ENCODE results near the gene POLR2B.
"Not testable (repeated sequence)": the region's sequence is repeated elsewhere in the genome, so short reads cannot be mapped to it uniquely, and the experiment has no call there.

POLR2B gene

DNA sequence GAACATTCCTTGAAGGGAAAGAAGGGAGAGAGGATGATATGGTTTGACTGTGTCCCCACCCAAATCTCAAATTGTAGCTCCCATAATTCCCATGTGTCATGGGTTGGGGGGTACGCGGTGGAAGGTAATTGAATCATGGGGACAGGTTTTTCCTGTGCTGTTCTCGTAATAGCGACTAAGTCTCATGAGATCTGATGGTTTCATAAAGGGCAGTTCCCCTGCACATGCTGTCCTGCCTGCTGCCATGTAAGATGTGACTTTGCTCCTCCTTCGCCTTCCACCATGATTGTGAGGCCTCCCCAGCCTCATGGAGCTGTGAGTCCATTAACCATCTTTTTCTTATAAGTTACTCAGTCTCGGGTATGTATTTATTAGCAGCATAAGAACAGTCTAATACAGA lies 68.3 kb downstream of the POLR2B start:
- not testable (repeated sequence) for H3K4me2 ChIP-seq (ENCODE audit: low read length, poor library complexity, severe bottlenecking); H3K79me1 ChIP-seq (replicated peaks; ENCODE audit: low read length, poor library complexity, severe bottlenecking); H3K9ac ChIP-seq (ENCODE audit: low read length); H4K8ac ChIP-seq (ENCODE audit: low read length); DNase-seq; H3K14ac ChIP-seq (ENCODE audit: low read length in 2 of 2); H2AFZ ChIP-seq (ENCODE audit: low read depth, low read length); H4K91ac ChIP-seq (ENCODE audit: low read length); H3K9me3 ChIP-seq (ENCODE audit: control insufficient read depth, low read length); H2BK15ac ChIP-seq (ENCODE audit: low read depth, poor library complexity, severe bottlenecking); H3K27me3 ChIP-seq (ENCODE audit: control insufficient read depth in 1 of 2, insufficient read depth in 1 of 2, low read length in 2 of 2); H2BK12ac ChIP-seq (ENCODE audit: low read length in 2 of 2); H2BK5ac ChIP-seq (ENCODE audit: low read depth, low read length, poor library complexity, severe bottlenecking); H3K4me3 ChIP-seq (ENCODE audit: insufficient read depth in 1 of 2, low read depth in 1 of 2, low read length in 2 of 2); H3K4ac ChIP-seq (ENCODE audit: low read depth in 1 of 2, low read length in 2 of 2); H3K23ac ChIP-seq (ENCODE audit: low read length in 2 of 2); H2BK120ac ChIP-seq (ENCODE audit: low read depth, low read length)
- Histone ChIP-seq H3K18ac (ENCODE audit: low read depth in 1 of 2, low read length in 2 of 2) (peak overlapping the region in 1 of 2 experiments; percentile 83), H3K27ac (ENCODE audit: low read length, poor library complexity, severe bottlenecking) (peak overlapping the region; percentile 11), H2AK5ac (ENCODE audit: low read length, severe bottlenecking) (peak overlapping the region; percentile 74), H3K4me1 (ENCODE audit: control insufficient read depth, insufficient read depth, low read depth, low read length) (peaks cover 17% of the 10 kb centered on the region), H3K36me3 (ENCODE audit: control insufficient read depth in 1 of 2, insufficient read depth in 2 of 2, low read depth in 1 of 2, low read length in 2 of 2) (peaks cover 0 to 26% of the 10 kb centered on the region in 2 experiments)
- WGBS, result 100% methylated on average over 3 of the region's 6 CpGs

DNA sequence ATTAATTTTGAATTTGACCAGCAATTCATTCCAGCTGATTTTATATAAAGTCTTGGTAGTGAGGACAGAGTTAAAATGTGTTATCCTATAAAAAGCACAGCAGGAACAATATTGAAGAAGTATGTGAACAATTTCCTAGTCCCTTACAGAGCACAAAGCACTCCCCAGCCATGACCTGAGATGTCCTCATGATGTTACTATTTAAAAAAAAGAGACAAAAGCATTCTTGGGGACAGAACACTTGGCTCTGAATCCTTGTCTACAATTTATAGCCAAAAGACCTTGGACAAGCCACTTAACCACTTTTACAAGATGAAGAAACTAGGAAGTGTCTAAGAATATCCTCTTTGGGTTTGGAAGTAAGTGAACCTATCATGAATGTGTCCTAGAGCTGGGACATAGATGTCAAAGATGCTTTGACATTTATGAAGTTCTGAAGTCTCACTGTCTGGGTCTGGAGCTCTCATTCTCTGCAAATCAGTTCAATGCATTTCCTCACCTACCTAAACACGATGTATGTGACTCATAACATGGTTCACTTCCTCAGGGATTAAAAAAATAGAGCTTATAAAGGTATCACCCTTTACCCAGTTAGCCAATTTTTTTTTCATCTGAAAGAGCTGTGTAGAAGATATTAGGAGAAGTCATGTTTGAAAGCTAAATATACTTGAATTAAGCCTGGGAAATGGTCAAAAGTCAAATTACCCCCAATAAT lies 70.1 kb downstream of the POLR2B start:
- Histone ChIP-seq H3K36me3 (ENCODE audit: control insufficient read depth in 1 of 2, insufficient read depth in 2 of 2, low read depth in 1 of 2, low read length in 2 of 2) (peaks cover 0 to 34% of the 10 kb centered on the region in 2 experiments), H4K8ac (ENCODE audit: low read length) (no peak overlapping the region), H3K27me3 (ENCODE audit: control insufficient read depth in 1 of 2, insufficient read depth in 1 of 2, low read length in 2 of 2) (no peaks in the 10 kb centered on the region), H2AK5ac (ENCODE audit: low read length, severe bottlenecking) (no peak overlapping the region), H3K4me3 (ENCODE audit: insufficient read depth in 1 of 2, low read depth in 1 of 2, low read length in 2 of 2) (no peak overlapping the region), H3K14ac (ENCODE audit: low read length in 2 of 2) (no peak overlapping the region), H3K18ac (ENCODE audit: low read depth in 1 of 2, low read length in 2 of 2) (no peak overlapping the region), H3K4me1 (ENCODE audit: control insufficient read depth, insufficient read depth, low read depth, low read length) (peaks cover 14% of the 10 kb centered on the region), H3K9me3 (ENCODE audit: control insufficient read depth, low read length) (no peaks in the 10 kb centered on the region), H3K4me2 (ENCODE audit: low read length, poor library complexity, severe bottlenecking) (no peak overlapping the region), H2BK120ac (ENCODE audit: low read depth, low read length) (no peak overlapping the region), H2AFZ (ENCODE audit: low read depth, low read length) (no peak overlapping the region), H2BK5ac (ENCODE audit: low read depth, low read length, poor library complexity, severe bottlenecking) (no peak overlapping the region), H2BK12ac (ENCODE audit: low read length in 2 of 2) (no peak overlapping the region), H3K4ac (ENCODE audit: low read depth in 1 of 2, low read length in 2 of 2) (no peak overlapping the region), H3K79me1 (replicated peaks; ENCODE audit: low read length, poor library complexity, severe bottlenecking) (no peaks in the 10 kb centered on the region), H2BK15ac (ENCODE audit: low read depth, poor library complexity, severe bottlenecking) (no peak overlapping the region), H3K27ac (ENCODE audit: low read length, poor library complexity, severe bottlenecking) (peak overlapping the region; percentile 67), H3K9ac (ENCODE audit: low read length) (no peak overlapping the region), H3K23ac (ENCODE audit: low read length in 2 of 2) (no peak overlapping the region), H4K91ac (ENCODE audit: low read length) (no peak overlapping the region)
- peak; percentile 25 for DNase-seq
- no CpG with 5 or more reads among the region's 1 CpG for WGBS

DNA sequence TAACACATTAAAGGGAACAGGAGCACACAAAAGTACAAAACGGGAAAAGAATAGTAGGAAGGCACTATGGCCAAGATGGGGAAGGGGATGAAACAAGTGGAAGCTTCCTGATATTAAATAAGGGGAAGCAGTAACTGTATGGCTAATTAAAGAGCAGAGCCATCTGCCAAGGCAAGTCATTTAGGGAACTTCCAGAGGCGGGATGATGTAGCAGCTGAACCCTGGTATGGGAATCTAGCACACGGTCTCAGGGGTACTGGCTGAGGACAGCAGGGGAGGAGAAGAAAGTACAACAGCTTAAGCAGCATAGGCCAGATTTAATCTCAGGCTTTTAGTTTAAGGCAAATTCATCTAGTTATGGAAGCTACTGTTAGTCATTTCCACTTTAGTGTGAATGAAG lies 72.4 kb downstream of the POLR2B start:
- 99% methylated on average over 3 of the region's 3 CpGs for WGBS
- H3K4me2 ChIP-seq (ENCODE audit: low read length, poor library complexity, severe bottlenecking), result no peak overlapping the region
- peaks cover 20% of the 10 kb centered on the region for H3K4me1 ChIP-seq (ENCODE audit: control insufficient read depth, insufficient read depth, low read depth, low read length)
- H3K36me3 ChIP-seq (ENCODE audit: control insufficient read depth in 1 of 2, insufficient read depth in 2 of 2, low read depth in 1 of 2, low read length in 2 of 2), result peaks cover 0 to 48% of the 10 kb centered on the region in 2 experiments
- no peaks in the 10 kb centered on the region for H3K9me3 ChIP-seq (ENCODE audit: control insufficient read depth, low read length)
- no peak overlapping the region for H3K4ac ChIP-seq (ENCODE audit: low read depth in 1 of 2, low read length in 2 of 2)
- H4K8ac ChIP-seq (ENCODE audit: low read length), result no peak overlapping the region
- peak overlapping the region; percentile 77 for H2AK5ac ChIP-seq (ENCODE audit: low read length, severe bottlenecking)
- no peak overlapping the region for H2AFZ ChIP-seq (ENCODE audit: low read depth, low read length)
- H3K14ac ChIP-seq (ENCODE audit: low read length in 2 of 2), result no peak overlapping the region
- H3K23ac ChIP-seq (ENCODE audit: low read length in 2 of 2), result no peak overlapping the region
- no peak overlapping the region for H4K91ac ChIP-seq (ENCODE audit: low read length)
- peak overlapping the region in 1 of 2 experiments; percentile 74 for H2BK12ac ChIP-seq (ENCODE audit: low read length in 2 of 2)
- no peak overlapping the region for H3K18ac ChIP-seq (ENCODE audit: low read depth in 1 of 2, low read length in 2 of 2)
- H2BK5ac ChIP-seq (ENCODE audit: low read depth, low read length, poor library complexity, severe bottlenecking), result no peak overlapping the region
- peak overlapping the region; percentile 72 for H3K27ac ChIP-seq (ENCODE audit: low read length, poor library complexity, severe bottlenecking)
- peaks cover 0 to 14% of the 10 kb centered on the region in 2 experiments for H3K27me3 ChIP-seq (ENCODE audit: control insufficient read depth in 1 of 2, insufficient read depth in 1 of 2, low read length in 2 of 2)
- peak; percentile 48 for DNase-seq
- no peak overlapping the region for H2BK15ac ChIP-seq (ENCODE audit: low read depth, poor library complexity, severe bottlenecking)
- H2BK120ac ChIP-seq (ENCODE audit: low read depth, low read length), result no peak overlapping the region
- H3K79me1 ChIP-seq (replicated peaks; ENCODE audit: low read length, poor library complexity, severe bottlenecking), result no peaks in the 10 kb centered on the region
- no peak overlapping the region for H3K9ac ChIP-seq (ENCODE audit: low read length)
- no peak overlapping the region for H3K4me3 ChIP-seq (ENCODE audit: insufficient read depth in 1 of 2, low read depth in 1 of 2, low read length in 2 of 2)

DNA sequence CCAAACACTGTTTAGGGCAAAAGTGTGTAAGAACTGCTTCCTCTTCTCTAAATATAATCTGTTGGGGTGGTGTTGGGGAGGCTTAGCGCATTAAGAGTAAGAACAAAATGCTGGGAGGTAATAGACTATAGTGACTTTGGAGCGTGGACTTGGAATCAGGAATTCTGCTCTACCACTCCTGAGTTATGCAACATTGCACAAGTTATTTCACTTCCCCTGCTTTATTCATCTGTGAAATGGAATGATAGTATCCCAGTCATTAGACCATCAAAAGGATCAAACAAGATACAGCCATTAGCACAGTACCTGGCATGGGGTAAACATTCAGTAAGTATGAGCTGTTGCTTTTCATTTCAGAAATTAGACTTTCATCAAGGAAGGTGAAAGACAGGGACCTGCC lies 72.8 kb downstream of the POLR2B start:
- H4K8ac ChIP-seq (ENCODE audit: low read length), result no peak overlapping the region

More for the DNA sequence above, 72.8 kb downstream of the POLR2B start:
- no peak overlapping the region for H2AFZ ChIP-seq (ENCODE audit: low read depth, low read length)
- peak overlapping the region; percentile 68 for H2AK5ac ChIP-seq (ENCODE audit: low read length, severe bottlenecking)
- no peaks in the 10 kb centered on the region for H3K9me3 ChIP-seq (ENCODE audit: control insufficient read depth, low read length)
- H2BK15ac ChIP-seq (ENCODE audit: low read depth, poor library complexity, severe bottlenecking), result no peak overlapping the region
- no peak overlapping the region for H3K4me2 ChIP-seq (ENCODE audit: low read length, poor library complexity, severe bottlenecking)
- H3K79me1 ChIP-seq (replicated peaks; ENCODE audit: low read length, poor library complexity, severe bottlenecking), result no peaks in the 10 kb centered on the region
- H4K91ac ChIP-seq (ENCODE audit: low read length), result no peak overlapping the region
- DNase-seq, result no peak
- H2BK120ac ChIP-seq (ENCODE audit: low read depth, low read length), result no peak overlapping the region
- H3K4ac ChIP-seq (ENCODE audit: low read depth in 1 of 2, low read length in 2 of 2), result no peak overlapping the region
- H3K4me1 ChIP-seq (ENCODE audit: control insufficient read depth, insufficient read depth, low read depth, low read length), result peaks cover 20% of the 10 kb centered on the region
- H3K27me3 ChIP-seq (ENCODE audit: control insufficient read depth in 1 of 2, insufficient read depth in 1 of 2, low read length in 2 of 2), result peaks cover 0 to 19% of the 10 kb centered on the region in 2 experiments
- H3K23ac ChIP-seq (ENCODE audit: low read length in 2 of 2), result peak overlapping the region in 1 of 2 experiments; percentile 9
- 100% methylated on average over 1 of the region's 2 CpGs for WGBS
- no peak overlapping the region for H2BK5ac ChIP-seq (ENCODE audit: low read depth, low read length, poor library complexity, severe bottlenecking)
- peak overlapping the region; percentile 72 for H3K27ac ChIP-seq (ENCODE audit: low read length, poor library complexity, severe bottlenecking)
- peak overlapping the region in 1 of 2 experiments; percentile 68 for H3K18ac ChIP-seq (ENCODE audit: low read depth in 1 of 2, low read length in 2 of 2)
- no peak overlapping the region for H3K14ac ChIP-seq (ENCODE audit: low read length in 2 of 2)
- no peak overlapping the region for H3K4me3 ChIP-seq (ENCODE audit: insufficient read depth in 1 of 2, low read depth in 1 of 2, low read length in 2 of 2)
- H3K9ac ChIP-seq (ENCODE audit: low read length), result no peak overlapping the region
- peaks cover 0 to 50% of the 10 kb centered on the region in 2 experiments for H3K36me3 ChIP-seq (ENCODE audit: control insufficient read depth in 1 of 2, insufficient read depth in 2 of 2, low read depth in 1 of 2, low read length in 2 of 2)
- peak overlapping the region; percentile 33 to 38 for H2BK12ac ChIP-seq (ENCODE audit: low read length in 2 of 2)
